Gastroesophageal sphincter (tissue), 4 donors: Measurements from ENCODE around the gene RPL11. TPM values are rescaled to one million over a fixed set of nuclear protein-coding genes. Genes with fewer than 3 reads are reported as not detected.

ENCODE experiments used
- ATAC-seq: fragments of 150-250 bp; one replicate; pipeline ENCODE4 v1.9.1; 2016; ENCODE audit warnings: mild to moderate bottlenecking, moderate library complexity
- H3K27ac ChIP-seq, 4 donors: fragments of 200-600 bp; sonication (generic) in 3 of 4; 1 replicate in 3 of 4; 2 replicates in 1 of 4; pipeline ENCODE4 v1.5.1; 2016 to 2019
- H3K27me3 ChIP-seq: fragments of 200-600 bp; sonication (generic); one replicate; pipeline ENCODE4 v1.5.1; 2019
- H3K36me3 ChIP-seq, 2 donors: fragments of 200-600 bp; sonication (generic); one replicate each; pipeline ENCODE4 v1.5.1; 2019; ENCODE audit warnings: control low read depth in 1 of 2
- H3K4me1 ChIP-seq, 3 donors: fragments of 200-600 bp; sonication (generic); 1 replicate in 2 of 3; 2 replicates in 1 of 3; pipeline ENCODE4 v1.5.1; 2016 to 2019; ENCODE audit warnings: control low read depth in 2 of 3
- H3K4me3 ChIP-seq, 2 donors: fragments of 200-600 bp; sonication (generic); one replicate each; pipeline ENCODE4 v1.5.1; 2019; ENCODE audit warnings: mild to moderate bottlenecking in 1 of 2, moderate library complexity in 1 of 2
- H3K9me3 ChIP-seq, 3 donors: fragments of 200-600 bp; sonication (generic); one replicate each; pipeline ENCODE4 v1.5.1; 2017 to 2019; ENCODE audit warnings: control low read depth in 2 of 3
- EP300 ChIP-seq: sonication (generic); formaldehyde crosslinking; IDR thresholded peaks from one replicate; pipeline ENCODE4 v1.6.1; 2017; ENCODE audit warnings: antibody characterized with exemption, mild to moderate bottlenecking
- POLR2A ChIP-seq, 2 donors: fragments of 450-650 bp; IDR thresholded peaks; one replicate each; pipeline ENCODE4 v1.6.1; 2017; ENCODE audit warnings: antibody characterized with exemption in 2 of 2, mild to moderate bottlenecking in 2 of 2, moderate library complexity in 1 of 2
- POLR2AphosphoS5 ChIP-seq: sonication (generic); formaldehyde crosslinking; IDR thresholded peaks from one replicate; pipeline ENCODE4 v1.6.1; 2017; ENCODE audit warnings: antibody characterized with exemption
- WGBS, 2 donors: methylation state at CpG; one replicate each; pipeline ENCODE4 v1.1.5; 2018; ENCODE audit warnings: low coverage in 1 of 2; 5-methylcytosine and 5-hydroxymethylcytosine counted together
- total RNA-seq, 4 donors: library from RNA; depleted of rRNA; stranded (reverse); fragments of >200 nt; gene quantifications; one replicate each; pipeline ENCODE4 v1.1.0, GENCODE V29; 2016
- TF ChIP-seq, protein P1 (sequence below), 4 experiments: fragments of 200-600 bp in 2 of 4; fragments of 450-650 bp in 2 of 4; sonication (generic) in 1 of 4; IDR thresholded peaks; one replicate each; pipeline ENCODE4 v1.5.1; 2017 to 2019; ENCODE audit warnings: antibody characterized with exemption in 4 of 4, mild to moderate bottlenecking in 2 of 4, moderate library complexity in 2 of 4

RPL11 gene
- total RNA-seq, 4 donors from 2014 or later = 636 to 1,268 (median 935) TPM

DNA sequence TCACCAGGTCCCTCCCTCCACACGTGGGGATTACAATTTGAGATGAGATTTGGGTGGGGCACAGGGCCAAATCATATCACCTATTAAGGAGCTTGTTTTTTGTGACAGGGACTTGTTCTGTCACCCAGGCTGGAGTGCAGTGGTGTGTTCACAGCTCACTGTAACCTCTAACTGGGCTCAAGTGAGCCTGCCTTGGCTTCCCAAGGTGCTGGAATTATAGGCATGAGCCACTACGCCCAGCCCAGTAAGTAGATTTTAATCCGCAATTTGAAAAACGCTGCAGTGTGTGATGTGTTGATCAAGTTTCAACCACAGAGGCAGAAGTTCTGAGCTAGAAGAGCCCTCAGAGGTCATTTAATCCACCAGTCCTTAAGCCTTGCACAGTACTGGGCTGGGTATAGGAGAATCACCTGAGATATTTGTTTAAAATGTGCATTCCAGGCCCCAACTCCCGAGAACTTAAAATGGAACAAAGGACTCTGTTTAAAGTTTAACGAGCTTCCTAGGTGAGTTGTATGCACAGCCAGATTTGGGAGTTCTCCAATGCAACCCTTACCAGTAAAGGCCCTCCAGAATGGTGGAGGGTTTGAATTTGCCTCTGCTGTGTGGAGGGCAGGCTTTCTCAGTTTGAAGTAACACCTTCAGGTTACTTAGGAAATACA, 13.4 kb downstream of the RPL11 start:
- H3K4me1 ChIP-seq = peaks cover 0 to under 1% (median 0%) of the 10 kb centered on the region in 3 donors
- no peaks in the 10 kb centered on the region for H3K27me3 ChIP-seq
- WGBS, 2 donors = 70 to 77% methylated on average over 2 to 5 of the region's 6 CpGs
- no peak overlapping the region for H3K27ac ChIP-seq
- no peak for ATAC-seq
- H3K9me3 ChIP-seq = no peaks in the 10 kb centered on the region
- peaks cover 0 to 60% of the 10 kb centered on the region in 2 donors for H3K36me3 ChIP-seq
- TF ChIP-seq POLR2AphosphoS5 (no peak), EP300 (no peak), POLR2A (IDR thresholded peaks at IDR 0.05) (no peak)
- TF ChIP-seq, protein P1, sequence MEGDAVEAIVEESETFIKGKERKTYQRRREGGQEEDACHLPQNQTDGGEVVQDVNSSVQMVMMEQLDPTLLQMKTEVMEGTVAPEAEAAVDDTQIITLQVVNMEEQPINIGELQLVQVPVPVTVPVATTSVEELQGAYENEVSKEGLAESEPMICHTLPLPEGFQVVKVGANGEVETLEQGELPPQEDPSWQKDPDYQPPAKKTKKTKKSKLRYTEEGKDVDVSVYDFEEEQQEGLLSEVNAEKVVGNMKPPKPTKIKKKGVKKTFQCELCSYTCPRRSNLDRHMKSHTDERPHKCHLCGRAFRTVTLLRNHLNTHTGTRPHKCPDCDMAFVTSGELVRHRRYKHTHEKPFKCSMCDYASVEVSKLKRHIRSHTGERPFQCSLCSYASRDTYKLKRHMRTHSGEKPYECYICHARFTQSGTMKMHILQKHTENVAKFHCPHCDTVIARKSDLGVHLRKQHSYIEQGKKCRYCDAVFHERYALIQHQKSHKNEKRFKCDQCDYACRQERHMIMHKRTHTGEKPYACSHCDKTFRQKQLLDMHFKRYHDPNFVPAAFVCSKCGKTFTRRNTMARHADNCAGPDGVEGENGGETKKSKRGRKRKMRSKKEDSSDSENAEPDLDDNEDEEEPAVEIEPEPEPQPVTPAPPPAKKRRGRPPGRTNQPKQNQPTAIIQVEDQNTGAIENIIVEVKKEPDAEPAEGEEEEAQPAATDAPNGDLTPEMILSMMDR (IDR thresholded peaks at IDR 0.05) = no peak
- no peak overlapping the region for H3K4me3 ChIP-seq

DNA sequence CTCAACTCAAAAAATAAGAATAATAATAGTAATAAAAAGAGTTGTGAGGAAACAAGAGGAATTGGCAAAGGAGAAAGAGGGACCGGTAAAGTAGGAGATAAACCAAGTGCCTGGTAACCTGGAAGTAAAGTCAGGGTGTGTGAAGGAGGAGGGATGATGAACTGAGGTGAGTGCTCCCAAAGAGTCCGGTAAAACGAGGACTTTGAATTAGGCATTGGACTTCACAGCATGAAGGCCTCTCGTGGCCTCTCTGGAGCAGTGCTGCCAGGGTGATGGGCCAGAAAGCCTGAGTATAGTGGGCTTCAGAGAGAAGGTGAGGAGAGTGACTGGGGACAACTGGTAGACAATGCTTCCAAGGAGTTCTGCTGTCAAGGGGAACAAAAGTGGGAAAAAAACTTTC, 17.6 kb downstream of the RPL11 start:
- Histone ChIP-seq H3K4me1 (no peaks in the 10 kb centered on the region), H3K36me3 (peaks cover 0 to 30% of the 10 kb centered on the region in 2 donors), H3K9me3 (no peaks in the 10 kb centered on the region), H3K27ac (no peak overlapping the region), H3K27me3 (no peaks in the 10 kb centered on the region), H3K4me3 (no peak overlapping the region)
- WGBS, 2 donors = 86% methylated on average over 4 of the region's 4 CpGs; no CpG with 5 or more reads in 1 of the 2 donors
- no peak for ATAC-seq
- TF ChIP-seq POLR2AphosphoS5 (no peak), EP300 (no peak), POLR2A (IDR thresholded peaks at IDR 0.05) (no peak)
- TF ChIP-seq, protein P1 (IDR thresholded peaks at IDR 0.05) = no peak

DNA sequence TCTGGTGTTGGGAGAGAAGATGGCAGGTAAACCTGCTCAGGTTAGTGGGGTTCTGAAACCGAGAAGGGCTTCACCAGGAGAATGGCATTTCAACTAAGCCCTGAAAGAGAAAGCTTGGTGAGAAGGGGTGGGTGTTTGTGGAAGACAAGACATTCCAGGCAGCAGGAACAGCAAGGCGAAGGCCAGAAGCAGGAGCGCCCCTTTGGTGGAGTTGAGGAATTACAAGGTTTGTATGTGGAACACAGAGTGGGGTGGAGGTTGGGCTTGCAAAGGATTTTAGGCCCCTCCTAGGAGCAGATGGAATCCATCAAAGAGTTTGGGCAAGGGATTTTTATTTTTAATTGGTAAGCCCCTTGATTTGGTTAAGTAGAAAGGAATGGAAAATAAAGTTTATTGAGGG, 26.9 kb downstream of the RPL11 start:
- H3K4me1 ChIP-seq = peaks cover 0 to 6% (median 0%) of the 10 kb centered on the region in 3 donors
- H3K9me3 ChIP-seq = no peaks in the 10 kb centered on the region
- TF ChIP-seq POLR2AphosphoS5 = no peak
- TF ChIP-seq, protein P1 (IDR thresholded peaks at IDR 0.05) = peak in 2 of 4 experiments; percentile 10 to 27
- H3K4me3 ChIP-seq = no peak overlapping the region
- ATAC-seq = no peak
- no peaks in the 10 kb centered on the region for H3K36me3 ChIP-seq
- no peaks in the 10 kb centered on the region for H3K27me3 ChIP-seq
- WGBS, 2 donors = 57 to 58% methylated on average over 3 of the region's 3 CpGs
- no peak overlapping the region for H3K27ac ChIP-seq

DNA sequence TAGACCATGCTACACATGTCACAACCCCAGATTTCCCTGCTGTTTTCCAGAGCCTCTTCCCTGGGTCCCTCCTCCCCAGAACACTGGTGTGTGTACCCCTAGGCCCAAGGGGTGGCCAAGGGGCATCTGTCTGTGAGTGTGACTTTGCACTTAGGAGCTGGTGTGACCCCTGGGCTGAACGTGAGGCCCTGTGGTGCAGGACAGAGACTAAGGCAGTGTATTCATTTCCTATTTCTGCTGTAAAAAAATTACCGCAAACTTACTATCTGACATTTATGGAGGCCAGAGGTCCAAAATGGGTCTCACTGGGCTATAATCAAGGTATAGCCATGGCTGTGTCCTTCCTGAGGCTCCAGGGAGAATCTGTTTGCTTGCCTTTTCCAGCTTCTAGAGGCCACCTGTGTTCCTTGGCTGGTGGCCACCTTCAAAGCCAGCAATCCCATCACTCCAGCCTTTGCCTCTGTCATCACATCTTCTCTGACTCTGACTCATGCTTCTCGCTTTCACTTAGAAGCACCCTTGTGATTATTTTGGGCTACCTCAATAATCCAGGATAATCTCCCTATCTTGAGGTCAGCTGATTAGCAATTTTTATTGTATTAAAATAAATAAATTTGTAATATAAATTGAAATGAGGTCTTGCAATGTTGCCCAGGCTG, 27.7 kb downstream of the RPL11 start:
- Histone ChIP-seq H3K36me3 (no peaks in the 10 kb centered on the region), H3K4me1 (peaks cover 0 to 6% (median 0%) of the 10 kb centered on the region in 3 donors), H3K4me3 (no peak overlapping the region), H3K27me3 (no peaks in the 10 kb centered on the region), H3K27ac (no peak overlapping the region), H3K9me3 (no peaks in the 10 kb centered on the region)
- ATAC-seq = peak; percentile 43
- TF ChIP-seq POLR2A (IDR thresholded peaks at IDR 0.05) (no peak), EP300 (no peak), POLR2AphosphoS5 (no peak)
- TF ChIP-seq, protein P1 (IDR thresholded peaks at IDR 0.05) = no peak
- WGBS, 2 donors = 66 to 71% methylated on average over 1 to 2 of the region's 3 CpGs
